Mesendoderm (in vitro differentiated cells): ENCODE measurements around the gene ACD.

Source experiments
- DNase-seq: peaks from one replicate; pipeline ENCODE4 v3.0.0; 2013
- H2AK5ac ChIP-seq: 2 replicates; pipeline ENCODE4 v1.6.1; 2013; ENCODE audit warnings: low read length, inconsistent platforms
- H2BK120ac ChIP-seq: 2 replicates; pipeline ENCODE4 v1.6.1; 2013; ENCODE audit warnings: low read depth, mild to moderate bottlenecking, low read length, moderate library complexity, mixed read lengths
- H2BK15ac ChIP-seq: replicated peaks from 2 replicates; pipeline ENCODE4 v1.6.1; 2013; ENCODE audit warnings: low read depth, mild to moderate bottlenecking, moderate library complexity
- H2BK5ac ChIP-seq: 2 replicates; pipeline ENCODE4 v1.6.1; 2013; ENCODE audit warnings: low read length, inconsistent platforms
- H3K18ac ChIP-seq: 2 replicates; pipeline ENCODE4 v1.6.1; 2013; ENCODE audit warnings: mild to moderate bottlenecking, low read length, mixed read lengths
- H3K23ac ChIP-seq: one replicate; pipeline ENCODE4 v1.6.1; 2013; ENCODE audit warnings: low read length
- H3K27ac ChIP-seq: 2 replicates; pipeline ENCODE4 v1.5.1; 2013; ENCODE audit warnings: low read depth, mild to moderate bottlenecking, inconsistent platforms, low read length, moderate library complexity
- H3K27me3 ChIP-seq: 2 replicates; pipeline ENCODE4 v1.6.1; 2013; ENCODE audit warnings: low read length, control low read depth, mild to moderate bottlenecking, inconsistent platforms; ENCODE audit not compliant: insufficient read depth, poor library complexity
- H3K36me3 ChIP-seq: 2 replicates; pipeline ENCODE4 v1.6.1; 2013; ENCODE audit warnings: low read length, inconsistent platforms; ENCODE audit not compliant: control insufficient read depth, insufficient read depth
- H3K4ac ChIP-seq: one replicate; pipeline ENCODE4 v1.6.1; 2013; ENCODE audit warnings: low read depth, mild to moderate bottlenecking, low read length, moderate library complexity
- H3K4me1 ChIP-seq: 2 replicates; pipeline ENCODE4 v1.6.1; 2013; ENCODE audit warnings: low read depth, low read length, inconsistent platforms; ENCODE audit not compliant: control insufficient read depth
- H3K4me2 ChIP-seq: 2 replicates; pipeline ENCODE4 v1.6.1; 2013; ENCODE audit warnings: low read length
- H3K4me3 ChIP-seq: 2 replicates; pipeline ENCODE4 v1.5.1; 2013; ENCODE audit warnings: mild to moderate bottlenecking, low read length
- H3K56ac ChIP-seq: one replicate; pipeline ENCODE4 v1.6.1; 2013; ENCODE audit warnings: low read length
- H3K79me1 ChIP-seq: 2 replicates; pipeline ENCODE4 v1.6.1; 2013; ENCODE audit warnings: low read length, inconsistent platforms
- H3K79me2 ChIP-seq: 2 replicates; pipeline ENCODE4 v1.6.1; 2013; ENCODE audit warnings: mild to moderate bottlenecking, low read length; ENCODE audit not compliant: control insufficient read depth, insufficient read depth
- H3K9ac ChIP-seq: 2 replicates; pipeline ENCODE4 v1.6.1; 2013; ENCODE audit warnings: low read length, inconsistent platforms
- H4K5ac ChIP-seq: one replicate; pipeline ENCODE4 v1.6.1; 2013; ENCODE audit warnings: low read length
- H4K8ac ChIP-seq: one replicate; pipeline ENCODE4 v1.6.1; 2013; ENCODE audit warnings: low read depth, mild to moderate bottlenecking, control low read depth, low read length, moderate library complexity
- WGBS: extraction: QIAGEN DNeasy Blood & Tissue Kit; methylation state at CpG from one replicate; pipeline ENCODE4 v1.1.7; 2013; ENCODE audit warnings: low lambda C conversion rate, missing lambda C conversion rate; ENCODE audit not compliant: insufficient coverage; ENCODE audit errors: extremely low coverage; 5-methylcytosine and 5-hydroxymethylcytosine counted together

ACD gene

DNA sequence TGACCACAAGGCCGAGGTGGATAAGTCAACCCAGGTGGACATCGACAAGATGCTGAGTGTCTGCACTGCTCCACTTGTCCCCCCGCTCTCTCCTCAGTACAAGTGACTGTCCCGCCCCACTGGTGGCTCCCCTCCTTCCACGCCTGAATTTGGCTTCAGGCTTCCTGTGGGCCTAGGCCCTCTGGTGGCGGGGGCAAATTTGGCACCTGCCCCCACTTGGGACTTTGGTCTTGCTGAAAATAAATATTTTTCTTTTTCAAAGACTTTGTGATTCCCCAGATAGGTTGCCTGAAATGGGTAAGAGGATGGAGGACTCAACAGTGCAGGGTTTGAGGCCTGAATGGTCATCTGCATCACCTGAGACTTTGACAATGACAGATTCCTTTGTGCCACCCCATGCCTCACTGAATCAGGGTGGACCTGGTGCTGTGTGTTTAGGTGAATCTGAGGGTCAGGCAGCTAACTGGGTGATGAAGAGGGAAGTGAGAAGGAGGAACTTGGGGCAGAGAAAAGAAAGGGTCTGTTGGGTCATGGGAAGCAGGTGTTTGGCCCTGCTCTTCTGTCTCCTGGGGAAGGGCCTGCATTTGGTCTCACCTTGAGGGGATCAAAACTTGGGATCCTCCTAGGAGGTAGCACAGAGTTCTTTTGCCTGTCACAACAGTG, 8.6 kb upstream of the ACD start:
- Histone ChIP-seq H3K56ac (no peak overlapping the region), H2BK5ac (no peak overlapping the region), H3K27ac (no peak overlapping the region), H3K23ac (no peak overlapping the region), H3K18ac (no peak overlapping the region), H3K4me2 (no peak overlapping the region), H3K9ac (no peak overlapping the region), H3K4ac (no peak overlapping the region), H4K8ac (no peak overlapping the region), H2AK5ac (no peak overlapping the region), H3K27me3 (no peaks in the 10 kb centered on the region), H3K4me3 (no peak overlapping the region), H2BK120ac (no peak overlapping the region), H3K36me3 (no peaks in the 10 kb centered on the region), H3K79me1 (no peaks in the 10 kb centered on the region), H2BK15ac (no peak overlapping the region), H3K4me1 (peaks cover 2% of the 10 kb centered on the region), H4K5ac (no peak overlapping the region), H3K79me2 (no peaks in the 10 kb centered on the region)
- DNase-seq, result no peak
- no CpG with 5 or more reads among the region's 6 CpGs for WGBS

DNA sequence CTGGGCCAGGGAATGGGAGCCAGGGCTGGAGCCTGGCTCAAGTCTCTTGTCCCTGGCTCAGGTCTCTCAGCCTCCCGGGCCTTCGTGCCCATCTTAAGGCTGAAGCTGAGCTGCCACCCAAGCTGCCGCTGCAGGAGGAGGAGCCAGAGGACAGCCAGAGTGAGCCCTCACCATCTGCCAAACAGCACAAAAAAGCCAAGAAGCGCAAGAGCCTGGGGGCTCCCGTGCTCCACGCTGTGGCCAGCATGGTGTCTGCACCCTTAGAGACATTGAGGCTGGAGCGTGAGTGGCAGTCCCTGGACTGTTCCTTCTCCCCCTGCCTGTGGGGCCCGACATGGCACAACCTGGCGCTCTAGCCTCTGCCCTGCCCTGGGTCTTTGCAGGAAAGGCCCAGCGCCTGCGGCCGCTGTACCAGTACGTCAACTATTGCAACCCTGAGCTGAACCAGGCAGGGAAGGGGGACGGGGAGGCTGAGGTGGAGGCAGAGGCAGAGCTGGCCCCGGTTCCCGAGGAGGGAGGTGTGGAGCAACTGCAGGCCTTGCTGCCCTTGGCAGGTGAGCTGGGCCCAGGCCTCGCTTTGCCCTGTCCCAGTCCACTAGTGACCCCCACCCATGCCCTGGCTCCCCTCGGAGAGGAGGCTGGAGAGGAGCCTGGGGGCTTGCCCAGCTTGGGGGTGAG, 7.9 kb upstream of the ACD start:
- H3K4me3 ChIP-seq, result no peak overlapping the region
- H3K9ac ChIP-seq, result no peak overlapping the region
- H3K56ac ChIP-seq, result no peak overlapping the region
- no peak overlapping the region for H3K18ac ChIP-seq
- H3K4ac ChIP-seq, result no peak overlapping the region
- H2AK5ac ChIP-seq, result no peak overlapping the region
- H3K23ac ChIP-seq, result no peak overlapping the region
- H3K27me3 ChIP-seq, result no peaks in the 10 kb centered on the region
- H3K4me2 ChIP-seq, result no peak overlapping the region
- H2BK15ac ChIP-seq, result no peak overlapping the region
- H3K4me1 ChIP-seq, result peaks cover 2% of the 10 kb centered on the region
- no peak overlapping the region for H2BK5ac ChIP-seq
- H3K36me3 ChIP-seq, result no peaks in the 10 kb centered on the region
- WGBS, result no CpG with 5 or more reads among the region's 18 CpGs
- DNase-seq, result peak; percentile 95
- no peak overlapping the region for H4K8ac ChIP-seq
- no peak overlapping the region for H2BK120ac ChIP-seq
- H3K79me2 ChIP-seq, result no peaks in the 10 kb centered on the region
- no peaks in the 10 kb centered on the region for H3K79me1 ChIP-seq
- no peak overlapping the region for H4K5ac ChIP-seq
- H3K27ac ChIP-seq, result no peak overlapping the region

DNA sequence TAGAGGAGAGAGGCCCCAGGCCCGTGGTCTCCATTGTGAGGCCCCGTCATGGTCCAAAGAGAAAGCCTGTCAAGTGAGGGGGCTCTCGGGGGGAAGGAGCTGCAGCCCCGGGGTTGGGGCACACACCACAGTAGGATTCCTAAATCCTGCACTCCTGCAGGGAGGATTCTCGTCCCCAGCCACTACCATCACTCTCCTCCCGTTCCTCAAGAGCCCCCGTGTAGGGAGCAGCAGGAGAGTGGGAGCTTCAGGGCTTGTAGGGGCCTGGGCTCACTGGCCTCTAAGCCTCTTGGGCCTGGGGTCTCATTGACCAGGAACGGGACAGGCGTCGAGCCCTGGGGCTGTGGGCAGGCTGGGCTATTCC, 7.4 kb upstream of the ACD start:
- H3K4ac ChIP-seq, result no peak overlapping the region
- no peaks in the 10 kb centered on the region for H3K27me3 ChIP-seq
- H3K36me3 ChIP-seq, result no peaks in the 10 kb centered on the region
- no peak overlapping the region for H2BK15ac ChIP-seq
- H3K79me1 ChIP-seq, result no peaks in the 10 kb centered on the region
- H3K9ac ChIP-seq, result peak overlapping the region; percentile 77
- no peak overlapping the region for H3K23ac ChIP-seq
- no peak overlapping the region for H3K18ac ChIP-seq
- H3K56ac ChIP-seq, result peak overlapping the region; percentile 90
- no peak overlapping the region for H2AK5ac ChIP-seq
- no peak overlapping the region for H4K5ac ChIP-seq
- WGBS, result no CpG with 5 or more reads among the region's 10 CpGs
- H2BK5ac ChIP-seq, result no peak overlapping the region
- no peak overlapping the region for H4K8ac ChIP-seq
- no peak overlapping the region for H3K27ac ChIP-seq
- H3K4me2 ChIP-seq, result no peak overlapping the region
- H3K79me2 ChIP-seq, result no peaks in the 10 kb centered on the region
- no peak overlapping the region for H2BK120ac ChIP-seq
- DNase-seq, result no peak
- H3K4me1 ChIP-seq, result peaks cover 2% of the 10 kb centered on the region
- H3K4me3 ChIP-seq, result no peak overlapping the region

DNA sequence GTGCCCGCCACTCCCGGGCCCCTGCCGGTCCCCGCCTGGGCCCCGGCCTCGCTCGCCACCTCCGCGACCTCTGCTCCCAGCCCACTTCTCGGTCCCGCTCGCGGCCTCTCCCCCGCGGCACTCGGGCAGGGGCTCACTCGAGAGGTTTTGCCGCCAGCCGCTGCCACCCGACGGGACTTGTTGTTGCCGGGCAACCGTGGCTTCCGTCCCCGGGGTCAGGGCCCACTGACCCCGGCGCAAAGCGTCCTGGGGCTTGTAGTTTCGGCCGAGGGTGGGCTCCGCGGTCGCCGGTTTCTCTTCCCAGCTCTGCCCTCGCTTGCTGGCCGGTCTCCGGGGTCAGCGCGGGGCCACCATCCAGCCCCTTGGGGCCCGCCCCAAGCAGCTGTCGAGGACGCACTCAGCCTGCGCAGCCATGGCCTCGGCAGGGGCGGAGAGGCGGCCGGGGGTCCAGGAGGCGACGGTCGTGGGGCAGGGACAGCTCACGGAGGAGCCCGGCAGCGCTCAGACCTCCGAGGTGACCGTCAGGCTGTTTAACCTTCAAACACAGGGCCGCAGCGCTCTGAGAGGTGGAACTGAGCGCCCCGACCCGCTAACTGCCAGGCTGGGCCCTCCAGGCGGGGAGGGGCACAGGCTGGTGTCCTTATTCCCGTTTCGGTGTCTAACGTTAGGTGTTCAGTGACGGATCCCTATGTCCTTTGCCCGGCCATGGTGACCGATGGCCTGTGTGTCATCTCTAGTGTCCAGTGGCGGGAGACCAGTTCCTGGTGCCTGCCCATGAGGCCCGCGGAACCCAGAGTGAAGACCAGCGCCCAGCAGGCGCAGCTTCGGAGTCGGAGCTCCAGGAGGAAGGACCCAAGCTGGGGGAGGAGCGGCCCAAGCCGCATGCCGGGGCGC, 6.7 kb upstream of the ACD start, which contains the start of the genes C16orf86 and ENKD1:
C16orf86 (plus strand) TSS at position 256 of the 894 bp plus-strand sequence; CDS start at position 413, 157 bp downstream.
ENKD1 (minus strand) TSS at position 192 of the 894 bp plus-strand sequence. CDS start 308 bp downstream, outside the sequence.
- no peak within 1 kb of the TSS for H4K8ac ChIP-seq
- no CpG with 5 or more reads among the region's 78 CpGs for WGBS
- H3K56ac ChIP-seq, result peak within 1 kb of the TSS; percentile 90

DNA sequence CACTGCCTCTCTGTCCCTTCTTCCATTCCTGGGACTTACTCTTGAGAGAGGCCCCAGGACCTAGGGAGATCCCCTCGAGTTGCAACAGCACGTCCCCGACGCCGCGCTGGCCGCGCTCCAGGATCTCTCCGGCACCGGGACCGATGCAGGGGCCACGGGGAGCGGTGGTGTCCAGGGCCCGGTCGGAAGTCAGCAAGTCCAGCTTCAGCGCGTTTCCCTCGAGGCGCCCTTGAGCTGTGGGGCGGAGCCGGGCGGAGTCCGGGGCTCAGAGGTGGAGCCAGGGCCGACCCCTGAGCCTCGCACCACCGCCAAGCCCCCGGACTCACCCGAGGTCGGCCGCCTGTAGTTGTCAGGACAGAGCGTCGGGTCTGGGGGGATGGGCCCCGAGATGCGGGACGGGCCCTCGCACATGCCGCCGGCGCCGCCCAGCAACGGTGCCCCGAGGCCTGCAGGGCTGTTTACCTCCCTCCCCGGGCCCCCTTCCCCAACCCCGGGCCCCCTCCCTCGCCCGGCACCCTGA, 6.0 kb upstream of the ACD start:
- H3K23ac ChIP-seq, result no peak overlapping the region
- no peaks in the 10 kb centered on the region for H3K79me1 ChIP-seq
- no peak overlapping the region for H2BK120ac ChIP-seq
- no peak overlapping the region for H2BK15ac ChIP-seq
- no peak overlapping the region for H3K4ac ChIP-seq
- peaks cover 2% of the 10 kb centered on the region for H3K4me1 ChIP-seq
- no peak overlapping the region for H3K27ac ChIP-seq
- no peak overlapping the region for H4K8ac ChIP-seq
- DNase-seq, result peak; percentile 45
- no peak overlapping the region for H3K18ac ChIP-seq
- H3K4me2 ChIP-seq, result peak overlapping the region; percentile 70
- no peaks in the 10 kb centered on the region for H3K27me3 ChIP-seq
- H3K9ac ChIP-seq, result peak overlapping the region; percentile 72
- no peaks in the 10 kb centered on the region for H3K79me2 ChIP-seq
- H2BK5ac ChIP-seq, result no peak overlapping the region
- no CpG with 5 or more reads among the region's 46 CpGs for WGBS
- no peak overlapping the region for H2AK5ac ChIP-seq
- no peaks in the 10 kb centered on the region for H3K36me3 ChIP-seq
- peak overlapping the region; percentile 82 for H3K56ac ChIP-seq
- peak overlapping the region; percentile 58 for H3K4me3 ChIP-seq
- H4K5ac ChIP-seq, result no peak overlapping the region

More for the DNA sequence above, 6.7 kb upstream of the ACD start, which contains the start of the genes C16orf86 and ENKD1:
- Histone ChIP-seq H3K23ac (no peak within 1 kb of the TSS), H3K27me3 (no peaks in the 10 kb centered on the region), H3K4me2 (peak within 1 kb of the TSS; percentile 70), H3K27ac (no peak within 1 kb of the TSS), H3K18ac (peak within 1 kb of the TSS; percentile 51), H3K79me1 (no peaks in the 10 kb centered on the region), H2BK15ac (no peak within 1 kb of the TSS), H2BK120ac (no peak within 1 kb of the TSS), H3K4me3 (peak within 1 kb of the TSS; percentile 58), H3K4ac (no peak within 1 kb of the TSS), H3K9ac (peak within 1 kb of the TSS; percentile 77), H2AK5ac (no peak within 1 kb of the TSS), H4K5ac (no peak within 1 kb of the TSS), H3K79me2 (no peaks in the 10 kb centered on the region), H3K4me1 (peaks cover 2% of the 10 kb centered on the region), H3K36me3 (no peaks in the 10 kb centered on the region), H2BK5ac (no peak within 1 kb of the TSS)
- peak; percentile 91 for DNase-seq
